HG02943 (cell line): ENCODE results near the gene PUDP.
"Not testable (repeated sequence)": the region's sequence is repeated elsewhere in the genome, so short reads cannot be mapped to it uniquely, and the experiment has no call there.

Experiments used
- ATAC-seq: cut with Tn5 transposase; IDR thresholded peaks from one replicate; pipeline ENCODE4 v1.9.1; 2021; ENCODE audit warnings: mild to moderate bottlenecking, low read depth, moderate library complexity; ENCODE audit not compliant: unreplicated experiment

PUDP gene

GRCh38 chrX:7147978-7148854, at the start of gene PUDP:
PUDP (minus strand) TSS chrX:7148153; CDS start chrX:7148113, 40 bp downstream.
- ATAC-seq = peak; percentile 68

GRCh38 chrX:7194606-7195005, 46.7 kb upstream of the PUDP start:
- ATAC-seq = no peak

- ATAC-seq = no peak
Observed at GRCh38 chrX:7192871-7193270, 44.9 kb upstream of the PUDP start.

GRCh38 chrX:7191681-7192110, 43.7 kb upstream of the PUDP start:
- no peak for ATAC-seq

GRCh38 chrX:7190157-7190556, 42.2 kb upstream of the PUDP start:
- no peak for ATAC-seq

GRCh38 chrX:7188672-7189071, 40.7 kb upstream of the PUDP start:
- ATAC-seq = no peak

GRCh38 chrX:7184816-7185215, 36.9 kb upstream of the PUDP start:
- no peak for ATAC-seq

GRCh38 chrX:7179446-7179845, 31.5 kb upstream of the PUDP start:
- ATAC-seq = no peak

- not testable (repeated sequence) for ATAC-seq
Observed at GRCh38 chrX:7178859-7179258, 30.9 kb upstream of the PUDP start.

- no peak for ATAC-seq
Observed at GRCh38 chrX:7170898-7171297, 22.9 kb upstream of the PUDP start.

GRCh38 chrX:7169627-7170026, 21.7 kb upstream of the PUDP start:
- ATAC-seq = no peak

- ATAC-seq = no peak
Observed at GRCh38 chrX:7168371-7168770, 20.4 kb upstream of the PUDP start.

GRCh38 chrX:7164174-7164573, 16.2 kb upstream of the PUDP start:
- ATAC-seq = no peak

- no peak for ATAC-seq
Observed at GRCh38 chrX:7163146-7163677, 15.3 kb upstream of the PUDP start.

- no peak for ATAC-seq
Observed at GRCh38 chrX:7159149-7159861, 11.4 kb upstream of the PUDP start.

GRCh38 chrX:7158468-7158990, 10.6 kb upstream of the PUDP start:
- no peak for ATAC-seq

- no peak for ATAC-seq
Observed at GRCh38 chrX:7156879-7157278, 8.9 kb upstream of the PUDP start.

- ATAC-seq = no peak
Observed at GRCh38 chrX:7155163-7155562, 7.2 kb upstream of the PUDP start.

- no peak for ATAC-seq
Observed at GRCh38 chrX:7154041-7154597, 6.2 kb upstream of the PUDP start.

GRCh38 chrX:7153231-7153630, 5.3 kb upstream of the PUDP start:
- ATAC-seq = no peak

- ATAC-seq = no peak
Observed at GRCh38 chrX:7149411-7149810, 1.5 kb upstream of the PUDP start.
